ENCODE data around the gene TMEM245. TPM values are rescaled to one million over a fixed set of nuclear protein-coding genes. Genes with fewer than 3 reads are reported as not detected.

Gene TMEM245
- total RNA-seq, 1 experiment from 2014 or later: 52.2 TPM

DNA sequence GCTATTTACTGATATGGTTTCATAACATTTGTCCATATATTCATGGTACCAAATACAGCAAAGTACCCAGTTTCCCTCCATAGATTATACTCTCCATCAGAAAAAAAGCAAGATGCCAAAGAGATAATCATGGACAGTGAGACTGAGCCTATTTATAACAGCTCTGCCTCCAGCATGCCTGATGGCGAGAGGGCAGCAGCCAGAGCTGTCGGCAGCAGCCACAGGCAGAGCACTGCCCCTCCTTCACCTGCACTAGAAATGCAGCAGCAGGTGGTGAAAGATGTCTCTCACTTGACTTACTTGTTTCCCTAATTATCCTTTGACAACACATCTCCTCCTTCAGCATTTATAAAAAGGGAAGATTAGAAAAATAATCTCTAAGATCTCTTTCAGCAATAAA is 138.9 kb downstream of the TMEM245 start:
- Mint-ChIP-seq H3K4me3 (ENCODE audit: low read depth, unreplicated experiment) (no peak overlapping the region), H3K9me3 (ENCODE audit: low read depth, unreplicated experiment) (no peaks in the 10 kb centered on the region), H3K27me3 (ENCODE audit: unreplicated experiment) (no peaks in the 10 kb centered on the region), H3K36me3 (ENCODE audit: insufficient read depth, unreplicated experiment) (no peaks in the 10 kb centered on the region), H3K27ac (ENCODE audit: unreplicated experiment) (no peak overlapping the region), H3K4me1 (ENCODE audit: low read depth, unreplicated experiment) (no peaks in the 10 kb centered on the region)
- TF ChIP-seq, protein P1, sequence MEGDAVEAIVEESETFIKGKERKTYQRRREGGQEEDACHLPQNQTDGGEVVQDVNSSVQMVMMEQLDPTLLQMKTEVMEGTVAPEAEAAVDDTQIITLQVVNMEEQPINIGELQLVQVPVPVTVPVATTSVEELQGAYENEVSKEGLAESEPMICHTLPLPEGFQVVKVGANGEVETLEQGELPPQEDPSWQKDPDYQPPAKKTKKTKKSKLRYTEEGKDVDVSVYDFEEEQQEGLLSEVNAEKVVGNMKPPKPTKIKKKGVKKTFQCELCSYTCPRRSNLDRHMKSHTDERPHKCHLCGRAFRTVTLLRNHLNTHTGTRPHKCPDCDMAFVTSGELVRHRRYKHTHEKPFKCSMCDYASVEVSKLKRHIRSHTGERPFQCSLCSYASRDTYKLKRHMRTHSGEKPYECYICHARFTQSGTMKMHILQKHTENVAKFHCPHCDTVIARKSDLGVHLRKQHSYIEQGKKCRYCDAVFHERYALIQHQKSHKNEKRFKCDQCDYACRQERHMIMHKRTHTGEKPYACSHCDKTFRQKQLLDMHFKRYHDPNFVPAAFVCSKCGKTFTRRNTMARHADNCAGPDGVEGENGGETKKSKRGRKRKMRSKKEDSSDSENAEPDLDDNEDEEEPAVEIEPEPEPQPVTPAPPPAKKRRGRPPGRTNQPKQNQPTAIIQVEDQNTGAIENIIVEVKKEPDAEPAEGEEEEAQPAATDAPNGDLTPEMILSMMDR (IDR thresholded peaks at IDR 0.05; ENCODE audit: unreplicated experiment): no peak
- DNase-seq: no peak
- CTCF ChIA-PET: no interaction called here
- BruUV-seq (replicated peaks): no TSS peak
- intact Hi-C loops (cut with micrococcal nuclease; ENCODE audit: unreplicated experiment): no loop called here

GRCh38 chr9:108978205-108978604 is 141.5 kb downstream of the TMEM245 start:
- no peak for DNase-seq
- TF ChIP-seq, protein P1 (IDR thresholded peaks at IDR 0.05; ENCODE audit: unreplicated experiment): no peak
- H3K36me3 Mint-ChIP-seq (ENCODE audit: insufficient read depth, unreplicated experiment): no peaks in the 10 kb centered on the region
- no peaks in the 10 kb centered on the region for H3K9me3 Mint-ChIP-seq (ENCODE audit: low read depth, unreplicated experiment)
- no TSS peak for BruUV-seq (replicated peaks)
- H3K27me3 Mint-ChIP-seq (ENCODE audit: unreplicated experiment): no peaks in the 10 kb centered on the region
- no peak overlapping the region for H3K4me3 Mint-ChIP-seq (ENCODE audit: low read depth, unreplicated experiment)
- no peak overlapping the region for H3K27ac Mint-ChIP-seq (ENCODE audit: unreplicated experiment)
- intact Hi-C loops (cut with micrococcal nuclease; ENCODE audit: unreplicated experiment): no loop called here
- no peaks in the 10 kb centered on the region for H3K4me1 Mint-ChIP-seq (ENCODE audit: low read depth, unreplicated experiment)
- CTCF ChIA-PET: no interaction called here

DNA sequence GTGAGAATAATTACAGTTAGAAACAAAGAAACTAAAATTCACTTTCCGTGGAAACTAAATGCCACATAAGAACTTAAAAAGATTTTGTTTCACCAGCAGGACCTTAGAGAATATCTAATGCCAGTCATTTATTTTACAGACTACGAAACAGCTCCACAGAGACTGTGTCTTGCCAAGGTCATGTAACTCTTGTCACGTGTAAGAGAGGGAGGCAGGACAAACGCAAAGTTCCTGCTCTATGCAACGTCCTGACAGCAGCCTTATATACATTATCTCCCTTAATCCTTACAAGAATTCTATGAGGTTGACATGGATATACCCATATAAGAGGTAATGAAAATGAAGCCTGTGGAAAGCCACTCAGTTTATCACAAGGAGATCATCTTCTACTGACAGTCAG is 145.9 kb downstream of the TMEM245 start:
- intact Hi-C loops (cut with micrococcal nuclease; ENCODE audit: unreplicated experiment): no loop called here
- Mint-ChIP-seq H3K4me3 (ENCODE audit: low read depth, unreplicated experiment) (no peak overlapping the region), H3K27ac (ENCODE audit: unreplicated experiment) (no peak overlapping the region), H3K4me1 (ENCODE audit: low read depth, unreplicated experiment) (no peaks in the 10 kb centered on the region), H3K36me3 (ENCODE audit: insufficient read depth, unreplicated experiment) (no peaks in the 10 kb centered on the region), H3K9me3 (ENCODE audit: low read depth, unreplicated experiment) (no peaks in the 10 kb centered on the region), H3K27me3 (ENCODE audit: unreplicated experiment) (no peaks in the 10 kb centered on the region)
- BruUV-seq (replicated peaks): no TSS peak
- CTCF ChIA-PET: no interaction called here
- DNase-seq: no peak
- TF ChIP-seq, protein P1 (IDR thresholded peaks at IDR 0.05; ENCODE audit: unreplicated experiment): no peak

- H3K36me3 Mint-ChIP-seq (ENCODE audit: insufficient read depth, unreplicated experiment): no peaks in the 10 kb centered on the region
- intact Hi-C loops (cut with micrococcal nuclease; ENCODE audit: unreplicated experiment): no loop called here
- H3K4me3 Mint-ChIP-seq (ENCODE audit: low read depth, unreplicated experiment): no peak overlapping the region
- no peaks in the 10 kb centered on the region for H3K27me3 Mint-ChIP-seq (ENCODE audit: unreplicated experiment)
- H3K9me3 Mint-ChIP-seq (ENCODE audit: low read depth, unreplicated experiment): no peaks in the 10 kb centered on the region
- TF ChIP-seq, protein P1 (IDR thresholded peaks at IDR 0.05; ENCODE audit: unreplicated experiment): no peak
- no peak overlapping the region for H3K27ac Mint-ChIP-seq (ENCODE audit: unreplicated experiment)
- BruUV-seq (replicated peaks): no TSS peak
- CTCF ChIA-PET: no interaction called here
- no peak for DNase-seq
- no peaks in the 10 kb centered on the region for H3K4me1 Mint-ChIP-seq (ENCODE audit: low read depth, unreplicated experiment)
These were observed 147.0 kb downstream of the TMEM245 start for GRCh38 chr9:108972626-108973209.
